Measurements from ENCODE around the gene ASTL.
"Not testable (repeated sequence)": the region's sequence is repeated elsewhere in the genome, so short reads cannot be mapped to it uniquely, and the experiment has no call there.

The ASTL gene

GRCh38 chr2:96145036-96145847 lies 6.9 kb upstream of the ASTL start, which contains the start of gene DUSP2:
Gene DUSP2, minus strand, starts transcription at chr2:96145440. Its CDS starts 86 bp downstream, at chr2:96145354.
- no peak for TF ChIP-seq CTCF (IDR thresholded peaks at IDR 0.05; ENCODE audit: control insufficient read depth, extremely low read depth, insufficient read depth)
- H3K4me3 ChIP-seq (ENCODE audit: low read depth, low read length) = peak within 1 kb of the TSS; percentile 84
- DNase-seq (ENCODE audit: low read depth) = peak; percentile 45

- DNase-seq (ENCODE audit: low read depth) = no peak
- no peak for TF ChIP-seq CTCF (IDR thresholded peaks at IDR 0.05; ENCODE audit: control insufficient read depth, extremely low read depth, insufficient read depth)
- H3K4me3 ChIP-seq (ENCODE audit: low read depth, low read length) = peak overlapping the region; percentile 84
Measured at GRCh38 chr2:96144481-96145035, 6.3 kb upstream of the ASTL start.

- TF ChIP-seq CTCF (IDR thresholded peaks at IDR 0.05; ENCODE audit: control insufficient read depth, extremely low read depth, insufficient read depth) = peak; percentile 53
- H3K4me3 ChIP-seq (ENCODE audit: low read depth, low read length) = peak overlapping the region; percentile 84
- DNase-seq (ENCODE audit: low read depth) = peak; percentile 41
Measured at GRCh38 chr2:96143848-96144480, 5.7 kb upstream of the ASTL start.

- H3K4me3 ChIP-seq (ENCODE audit: low read depth, low read length) = peak overlapping the region; percentile 84
- TF ChIP-seq CTCF (IDR thresholded peaks at IDR 0.05; ENCODE audit: control insufficient read depth, extremely low read depth, insufficient read depth) = no peak
- DNase-seq (ENCODE audit: low read depth) = no peak
Measured at GRCh38 chr2:96143231-96143847, 5.0 kb upstream of the ASTL start.

- TF ChIP-seq CTCF (IDR thresholded peaks at IDR 0.05; ENCODE audit: control insufficient read depth, extremely low read depth, insufficient read depth) = no peak
- no peak for DNase-seq (ENCODE audit: low read depth)
- no peak overlapping the region for H3K4me3 ChIP-seq (ENCODE audit: low read depth, low read length)
Measured at GRCh38 chr2:96142217-96143113, 4.2 kb upstream of the ASTL start.

- not testable (repeated sequence) for DNase-seq (ENCODE audit: low read depth); H3K4me3 ChIP-seq (ENCODE audit: low read depth, low read length)
Measured at GRCh38 chr2:96141624-96141967, 3.3 kb upstream of the ASTL start.

All from LNCaP clone FGC (cell line).